ENCODE results near the gene ZNF506. TPM values are rescaled to one million over a fixed set of nuclear protein-coding genes. Genes with fewer than 3 reads are reported as not detected.
"Not testable (repeated sequence)": the region's sequence is repeated elsewhere in the genome, so short reads cannot be mapped to it uniquely, and the experiment has no call there.

ZNF506 gene
- polyA plus RNA-seq, 5 donors, result 30.3 to 44.6 (median 36.8) TPM

DNA sequence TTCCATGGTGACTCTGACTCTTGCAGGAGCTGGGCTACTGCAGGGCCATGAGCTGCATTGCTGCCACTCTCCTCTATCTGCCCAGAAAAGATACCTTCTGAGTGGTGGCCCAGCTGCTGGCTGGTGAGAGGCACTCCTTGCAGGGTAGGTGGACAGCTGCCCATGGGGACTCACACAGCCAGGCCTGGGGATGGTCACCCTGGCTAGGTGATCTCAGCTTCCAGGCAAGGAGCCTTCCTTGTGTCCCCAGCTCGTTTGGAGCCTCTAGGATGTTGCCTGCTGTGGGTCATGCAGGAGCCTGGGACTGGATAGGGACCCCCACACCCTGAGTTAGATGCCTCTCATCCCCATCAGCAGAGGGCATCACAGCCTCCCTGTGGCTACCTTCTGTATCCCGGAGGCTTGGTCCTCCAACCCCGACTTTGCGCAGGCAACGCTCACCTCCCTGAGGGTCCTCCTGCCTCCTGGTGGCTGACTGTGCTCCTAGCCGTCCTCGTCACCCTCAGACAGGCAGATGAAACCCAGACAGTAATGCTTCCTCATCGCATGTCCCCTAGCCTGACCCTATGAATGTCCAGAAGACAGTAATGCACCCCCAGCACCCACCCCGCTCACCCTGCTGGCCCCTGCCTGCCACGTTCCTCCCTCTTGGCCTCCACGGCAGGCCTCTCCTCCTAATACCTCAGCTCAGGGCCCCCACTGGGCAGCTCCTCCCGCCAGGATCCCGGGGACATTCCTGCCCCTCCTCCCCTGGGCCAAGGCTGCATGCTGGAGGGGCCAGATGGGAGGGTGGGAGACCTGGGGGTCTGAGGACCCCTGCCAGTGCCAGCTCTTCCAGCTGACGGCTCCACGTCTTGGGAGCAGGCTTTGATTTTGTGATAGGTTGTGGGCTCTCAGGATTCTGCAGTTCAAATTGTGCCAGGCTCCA, 75.0 kb downstream of the ZNF506 start:
- DNase-seq, result no peak

DNA sequence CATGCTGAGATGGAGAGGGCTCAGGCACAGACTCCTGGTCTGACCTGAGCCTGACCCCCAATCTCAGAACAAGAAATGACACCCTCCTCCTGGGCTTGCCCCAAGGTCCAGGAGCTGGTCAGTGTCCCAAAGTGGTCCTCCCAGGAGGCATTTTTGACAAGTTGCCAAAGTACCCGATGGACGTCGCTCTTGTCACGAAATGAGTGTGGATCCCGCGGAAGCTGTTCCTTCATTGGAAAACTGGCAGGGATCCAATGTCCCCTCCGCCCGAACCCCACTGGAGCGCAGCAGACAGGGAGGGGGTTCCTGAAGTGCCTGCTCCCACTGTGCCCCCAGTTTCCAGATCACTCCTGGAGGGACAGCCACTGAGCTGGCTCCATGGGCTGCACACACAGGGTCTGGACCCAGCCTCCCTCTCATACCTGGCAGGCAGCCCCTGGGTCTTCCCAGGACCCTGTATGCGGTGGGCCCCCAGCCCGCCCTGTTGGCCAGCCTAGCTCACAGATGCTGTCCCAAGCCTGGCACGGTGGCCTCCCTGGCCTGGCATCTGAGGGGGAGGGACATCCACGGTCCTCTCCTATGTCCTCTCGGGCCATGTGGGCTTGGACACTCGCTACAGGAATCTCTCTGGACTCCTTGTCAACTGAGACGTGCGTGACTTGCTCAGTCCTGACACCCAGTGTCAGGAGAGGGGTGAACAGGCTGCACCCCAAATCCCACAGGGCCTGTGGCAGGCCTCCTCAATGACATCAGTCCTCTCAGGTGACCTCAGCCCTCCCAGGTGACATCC, 75.9 kb downstream of the ZNF506 start:
- no peak for DNase-seq

DNA sequence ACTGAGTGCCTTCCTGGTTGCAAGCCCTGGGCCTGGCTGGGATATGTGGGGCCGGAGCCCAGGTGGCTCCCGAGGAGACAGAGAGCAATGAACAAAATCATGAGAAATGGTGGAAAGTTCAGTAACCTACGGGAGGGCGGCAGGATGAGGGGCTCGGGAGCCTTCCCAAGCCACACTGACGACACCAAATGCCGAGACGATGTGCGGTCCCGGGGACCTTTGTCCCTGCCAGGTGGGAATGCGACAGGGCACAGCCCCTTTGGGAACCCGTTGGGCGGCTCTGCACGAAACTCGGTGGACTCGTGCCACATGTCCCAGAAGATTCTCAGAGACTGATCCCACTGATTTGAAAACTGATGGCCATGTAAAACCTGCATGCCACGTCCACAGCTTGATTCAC, 76.9 kb downstream of the ZNF506 start:
- DNase-seq, result no peak

DNA sequence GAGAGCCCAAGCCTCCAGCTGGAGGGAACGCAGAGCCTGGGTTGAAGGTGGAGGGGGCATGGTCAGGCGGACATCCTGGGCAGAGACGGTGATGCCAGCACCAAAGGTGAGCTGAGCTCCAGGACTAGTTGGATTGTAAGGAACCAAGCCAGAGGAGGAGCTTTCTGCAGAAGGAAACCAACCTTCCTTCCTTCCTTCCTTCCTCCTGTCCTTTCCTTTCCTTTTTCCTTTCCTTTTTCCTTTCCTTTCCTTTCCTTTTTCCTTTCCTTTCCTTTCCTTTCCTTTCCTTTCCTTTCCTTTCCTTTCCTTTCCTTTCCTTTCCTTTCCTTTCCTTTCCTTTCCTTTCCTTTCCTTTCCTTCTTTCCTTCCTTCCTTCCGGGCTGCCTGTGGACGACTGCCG, 77.6 kb downstream of the ZNF506 start:
- DNase-seq, result not testable (repeated sequence)

DNA sequence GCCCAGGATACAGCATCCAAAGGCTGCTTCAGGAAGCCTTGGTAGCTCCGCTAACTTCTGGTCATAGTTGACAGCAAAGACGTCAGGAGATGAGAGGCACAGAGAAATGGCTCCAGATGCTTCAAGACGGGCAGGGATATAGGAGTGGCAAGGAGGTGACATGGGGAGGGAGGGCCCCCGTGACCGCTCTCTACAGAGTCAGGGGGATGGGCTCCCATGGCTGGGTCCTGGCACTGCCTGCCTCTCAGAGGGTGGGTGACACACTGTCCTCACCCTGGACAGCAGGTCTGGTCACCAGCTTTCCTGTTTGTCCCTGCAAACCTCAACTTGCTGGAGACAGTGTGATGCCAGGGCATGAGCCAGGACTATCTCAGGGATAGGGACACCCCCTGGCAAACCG, 78.4 kb downstream of the ZNF506 start:
- DNase-seq, result no peak

DNA sequence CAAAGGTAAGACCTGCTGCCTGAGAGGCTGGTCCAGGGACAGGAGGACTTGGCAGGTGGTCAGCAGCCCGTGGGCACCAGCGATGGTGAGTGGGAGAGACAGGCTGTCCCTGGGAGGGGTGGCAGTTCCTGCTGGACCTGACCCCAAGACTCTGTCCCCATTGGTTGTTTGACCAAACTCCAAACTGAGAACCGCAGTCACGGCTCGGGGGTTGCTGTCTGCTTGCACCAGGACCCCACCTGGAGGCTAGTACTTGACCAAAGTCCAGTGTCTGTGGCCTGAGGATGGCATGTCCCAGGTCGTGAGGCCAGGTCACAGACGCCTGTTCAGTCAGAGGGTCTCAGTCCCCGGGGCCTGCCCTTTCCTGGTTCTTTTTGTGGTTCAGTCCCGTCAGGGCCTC, 78.8 kb downstream of the ZNF506 start:
- no peak for DNase-seq

Other genes starting within 250 kb of the ZNF506 start
- 10 to 100 TPM; 12.0 to 23.5 (median 17.4) TPM for gene PBX4, start 203.1 kb downstream of the ZNF506 start, polyA plus RNA-seq (ENCODE audit: insufficient read depth in 1 of 5, insufficient read length in 5 of 5, low replicate concordance in 1 of 5)
- gene LPAR2, start 193.5 kb downstream of the ZNF506 start, polyA plus RNA-seq (ENCODE audit: insufficient read depth in 1 of 5, insufficient read length in 5 of 5, low replicate concordance in 1 of 5), result 10 to 100 TPM; 36.2 to 59.3 (median 46.2) TPM
- gene GMIP, start 178.1 kb downstream of the ZNF506 start, polyA plus RNA-seq (ENCODE audit: insufficient read depth in 1 of 5, insufficient read length in 5 of 5, low replicate concordance in 1 of 5), result 10 to 100 TPM in 1 of 5 donors, 1 to 10 TPM in 4; 7.0 to 11.9 (median 9.1) TPM
- 10 to 100 TPM; 35.2 to 54.0 (median 46.6) TPM for gene ATP13A1, start 158.1 kb downstream of the ZNF506 start, polyA plus RNA-seq (ENCODE audit: insufficient read depth in 1 of 5, insufficient read length in 5 of 5, low replicate concordance in 1 of 5)
- gene ZNF101, start 152.9 kb downstream of the ZNF506 start, polyA plus RNA-seq (ENCODE audit: insufficient read depth in 1 of 5, insufficient read length in 5 of 5, low replicate concordance in 1 of 5), result 10 to 100 TPM; 10.6 to 16.5 (median 12.5) TPM
- 10 to 100 TPM in 4 of 5 donors, 1 to 10 TPM in 1; 9.5 to 15.5 (median 13.0) TPM for gene ZNF14, start 88.6 kb downstream of the ZNF506 start, polyA plus RNA-seq (ENCODE audit: insufficient read depth in 1 of 5, insufficient read length in 5 of 5, low replicate concordance in 1 of 5)
- gene ZNF253, start 44.1 kb upstream of the ZNF506 start, polyA plus RNA-seq (ENCODE audit: insufficient read depth in 1 of 5, insufficient read length in 5 of 5, low replicate concordance in 1 of 5), result 10 to 100 TPM; 20.2 to 43.0 (median 39.8) TPM
- 10 to 100 TPM; 11.2 to 24.2 (median 16.9) TPM for gene ZNF93, start 79.2 kb upstream of the ZNF506 start, polyA plus RNA-seq (ENCODE audit: insufficient read depth in 1 of 5, insufficient read length in 5 of 5, low replicate concordance in 1 of 5)
- gene ZNF682, start 217.8 kb upstream of the ZNF506 start, polyA plus RNA-seq (ENCODE audit: insufficient read depth in 1 of 5, insufficient read length in 5 of 5, low replicate concordance in 1 of 5), result 10 to 100 TPM; 21.4 to 31.0 (median 24.5) TPM

Data from right lung (tissue), 5 donors.